Activated T-helper 17 cell treated with anti-CD3 and anti-CD28 coated beads, Interleukin-2, amount 50 U/mL, for 72 hours (primary cell): ENCODE results near the gene PCDH9. TPM values are rescaled to one million over a fixed set of nuclear protein-coding genes. Genes with fewer than 3 reads are reported as not detected.

ENCODE experiments used
- ATAC-seq: fragments of 150-1000 bp; cut with Tn5 transposase; replicated peaks from 2 replicates; pipeline ENCODE4 v1.10.0; 2021; ENCODE audit warnings: mild to moderate bottlenecking, moderate library complexity
- H3K27ac Mint-ChIP-seq: one replicate; pipeline ENCODE4 v1.8.0; 2022; ENCODE audit warnings: mixed read lengths
- H3K27me3 Mint-ChIP-seq: one replicate; pipeline ENCODE4 v1.8.0; 2022; ENCODE audit warnings: mixed read lengths
- H3K36me3 Mint-ChIP-seq: one replicate; pipeline ENCODE4 v1.8.0; 2022; ENCODE audit warnings: low read depth, mild to moderate bottlenecking, mixed read lengths
- H3K4me1 Mint-ChIP-seq: one replicate; pipeline ENCODE4 v1.8.0; 2022; ENCODE audit warnings: mixed read lengths
- H3K4me3 Mint-ChIP-seq: one replicate; pipeline ENCODE4 v1.8.0; 2022; ENCODE audit warnings: mild to moderate bottlenecking, mixed read lengths
- H3K9me3 Mint-ChIP-seq: one replicate; pipeline ENCODE4 v1.8.0; 2022; ENCODE audit warnings: mixed read lengths
- total RNA-seq, 2 donors: library from RNA; stranded (reverse); gene quantifications; one replicate each; pipeline ENCODE4 v1.2.3, GENCODE V29; 2022

The PCDH9 gene
- total RNA-seq, 2 donors from 2014 or later: 0.11 TPM

DNA sequence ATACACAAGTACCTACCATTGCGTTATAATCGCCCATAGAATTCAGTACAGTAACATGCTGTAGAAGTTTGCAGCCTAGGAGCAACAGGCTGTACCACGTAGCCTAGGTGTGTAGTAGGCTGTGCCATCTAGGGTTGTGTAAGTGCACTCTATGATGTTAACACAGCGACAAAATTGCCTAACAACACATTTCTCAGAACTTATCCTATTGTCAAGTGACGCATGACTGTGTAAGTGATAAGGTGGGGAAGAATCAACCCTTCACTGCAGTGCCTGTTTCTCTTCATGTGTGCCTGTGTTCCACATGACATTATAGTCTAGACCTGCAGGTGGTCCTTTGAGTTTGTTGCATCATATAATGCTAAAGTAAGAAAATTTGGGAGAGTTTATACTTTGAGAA is 94.0 kb downstream of the PCDH9 start:
- H3K4me1 Mint-ChIP-seq: no peaks in the 10 kb centered on the region
- ATAC-seq: no peak
- H3K27ac Mint-ChIP-seq: no peak overlapping the region
- H3K9me3 Mint-ChIP-seq: no peaks in the 10 kb centered on the region
- no peak overlapping the region for H3K4me3 Mint-ChIP-seq
- H3K27me3 Mint-ChIP-seq: no peaks in the 10 kb centered on the region
- H3K36me3 Mint-ChIP-seq: no peaks in the 10 kb centered on the region

DNA sequence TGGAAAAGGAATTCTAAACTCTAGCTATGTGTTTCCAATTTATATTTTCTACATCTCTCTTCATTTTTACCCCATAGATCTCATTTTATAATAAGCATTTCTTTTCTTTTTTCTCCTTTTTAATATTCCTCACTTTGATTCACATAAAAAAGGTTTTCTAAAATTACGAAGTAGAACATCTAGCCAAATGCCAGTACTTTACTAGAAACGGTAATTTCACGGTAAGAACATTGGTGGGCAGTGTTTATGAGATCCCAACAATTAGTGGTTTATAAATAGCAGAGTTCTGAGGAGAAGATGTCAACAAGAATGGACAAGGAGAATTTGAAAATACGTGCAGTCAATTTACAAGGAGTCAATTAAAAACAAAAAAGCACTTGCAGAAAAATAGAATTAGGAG is 94.8 kb downstream of the PCDH9 start:
- no peak overlapping the region for H3K27ac Mint-ChIP-seq
- no peaks in the 10 kb centered on the region for H3K36me3 Mint-ChIP-seq
- no peak overlapping the region for H3K4me3 Mint-ChIP-seq
- no peak for ATAC-seq
- no peaks in the 10 kb centered on the region for H3K9me3 Mint-ChIP-seq
- no peaks in the 10 kb centered on the region for H3K27me3 Mint-ChIP-seq
- H3K4me1 Mint-ChIP-seq: no peaks in the 10 kb centered on the region

DNA sequence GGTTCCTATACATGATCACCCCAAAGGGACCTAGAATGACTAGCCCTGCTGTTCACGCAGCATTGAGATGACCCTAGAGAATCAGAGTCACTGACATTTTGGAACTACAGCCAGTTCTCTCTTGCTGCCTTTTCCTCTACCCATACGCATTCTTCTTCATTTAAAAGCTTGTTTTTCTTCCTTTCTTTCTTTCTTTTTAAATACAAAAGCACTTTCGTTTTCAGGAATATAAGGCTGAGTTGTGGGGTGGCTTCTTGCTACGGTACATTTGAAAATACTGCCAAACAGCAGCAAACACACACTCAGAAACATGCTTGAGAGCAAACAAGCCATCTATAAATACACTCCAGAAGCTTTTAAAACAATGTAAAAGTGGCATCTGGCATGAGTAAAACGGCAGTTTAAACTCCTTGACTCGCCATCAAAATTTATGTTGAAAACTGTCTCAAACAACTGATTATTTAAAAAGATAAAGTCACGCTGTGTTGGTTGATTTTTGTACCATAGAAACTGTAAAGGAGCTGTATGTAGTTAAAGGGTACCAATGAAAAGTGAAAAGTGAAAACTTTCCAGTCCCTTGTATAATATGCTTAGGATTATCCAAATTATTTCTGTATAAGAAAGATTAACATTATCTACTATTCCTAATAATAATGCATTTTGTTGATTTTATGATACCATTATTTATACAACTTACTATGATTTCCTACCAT is 95.6 kb downstream of the PCDH9 start:
- Mint-ChIP-seq H3K27me3 (no peaks in the 10 kb centered on the region), H3K4me3 (no peak overlapping the region), H3K36me3 (no peaks in the 10 kb centered on the region), H3K9me3 (no peaks in the 10 kb centered on the region), H3K27ac (no peak overlapping the region), H3K4me1 (no peaks in the 10 kb centered on the region)
- ATAC-seq: no peak

DNA sequence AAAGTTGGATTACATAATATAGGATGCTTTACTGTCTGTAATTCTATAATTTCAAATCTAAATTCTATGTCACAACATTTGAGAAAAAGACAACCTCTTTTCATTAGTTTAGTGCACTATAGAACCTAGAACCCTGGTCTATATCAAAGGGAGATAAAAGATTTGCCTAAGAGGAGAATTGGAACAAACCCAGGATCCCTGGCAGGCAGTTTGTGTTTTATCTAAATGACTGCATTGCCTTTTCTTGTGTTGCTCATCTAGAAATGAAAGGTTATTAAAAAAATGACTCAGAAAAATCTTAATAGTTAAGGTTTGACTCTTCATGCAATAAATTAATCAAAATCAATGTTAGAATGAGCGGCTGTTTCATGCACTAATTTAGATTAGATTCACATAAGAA is 96.7 kb downstream of the PCDH9 start:
- Mint-ChIP-seq H3K9me3 (no peaks in the 10 kb centered on the region), H3K36me3 (no peaks in the 10 kb centered on the region), H3K4me3 (no peak overlapping the region), H3K27me3 (no peaks in the 10 kb centered on the region), H3K4me1 (no peaks in the 10 kb centered on the region), H3K27ac (no peak overlapping the region)
- no peak for ATAC-seq

DNA sequence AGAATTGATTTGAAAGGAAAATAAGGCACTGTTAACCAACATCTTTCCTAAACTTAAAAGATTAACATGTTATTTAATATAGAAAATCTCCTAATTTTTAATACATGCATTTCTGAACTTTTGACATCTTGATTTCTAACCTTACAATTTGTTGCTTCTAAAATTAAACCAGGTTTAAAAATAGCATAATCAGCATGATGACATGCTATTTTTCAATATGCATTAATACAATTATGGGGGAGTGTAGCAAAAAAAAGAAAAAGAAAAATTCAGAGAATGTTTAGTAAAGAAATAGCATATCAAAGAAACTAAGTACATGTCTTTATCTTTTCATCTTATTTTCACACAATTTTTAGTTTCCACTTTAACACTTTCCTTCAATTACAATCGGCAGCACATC is 98.7 kb downstream of the PCDH9 start:
- Mint-ChIP-seq H3K27ac (no peak overlapping the region), H3K9me3 (no peaks in the 10 kb centered on the region), H3K27me3 (no peaks in the 10 kb centered on the region), H3K36me3 (no peaks in the 10 kb centered on the region), H3K4me1 (no peaks in the 10 kb centered on the region), H3K4me3 (no peak overlapping the region)
- ATAC-seq: no peak

DNA sequence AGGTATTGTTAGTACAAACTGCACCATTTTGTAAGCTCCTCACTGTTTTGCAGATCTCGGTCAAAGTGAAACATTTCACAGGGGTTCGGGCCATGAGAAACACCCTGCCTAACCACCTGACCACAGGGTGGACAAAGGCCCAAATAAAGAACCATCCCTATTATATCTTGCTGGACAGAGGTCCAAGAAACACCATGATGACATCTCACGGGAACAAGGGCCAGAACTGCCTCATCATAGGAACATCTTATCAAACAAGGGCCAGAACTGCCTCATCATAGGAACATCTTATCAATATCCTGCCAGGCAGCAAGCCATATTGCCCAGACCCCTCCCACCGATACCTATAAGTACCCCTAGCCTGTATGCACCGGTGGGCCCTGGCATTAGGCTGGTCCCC is 99.7 kb downstream of the PCDH9 start:
- no peak overlapping the region for H3K4me3 Mint-ChIP-seq
- no peaks in the 10 kb centered on the region for H3K9me3 Mint-ChIP-seq
- ATAC-seq: no peak
- H3K27me3 Mint-ChIP-seq: no peaks in the 10 kb centered on the region
- H3K36me3 Mint-ChIP-seq: no peaks in the 10 kb centered on the region
- H3K4me1 Mint-ChIP-seq: no peaks in the 10 kb centered on the region
- no peak overlapping the region for H3K27ac Mint-ChIP-seq

DNA sequence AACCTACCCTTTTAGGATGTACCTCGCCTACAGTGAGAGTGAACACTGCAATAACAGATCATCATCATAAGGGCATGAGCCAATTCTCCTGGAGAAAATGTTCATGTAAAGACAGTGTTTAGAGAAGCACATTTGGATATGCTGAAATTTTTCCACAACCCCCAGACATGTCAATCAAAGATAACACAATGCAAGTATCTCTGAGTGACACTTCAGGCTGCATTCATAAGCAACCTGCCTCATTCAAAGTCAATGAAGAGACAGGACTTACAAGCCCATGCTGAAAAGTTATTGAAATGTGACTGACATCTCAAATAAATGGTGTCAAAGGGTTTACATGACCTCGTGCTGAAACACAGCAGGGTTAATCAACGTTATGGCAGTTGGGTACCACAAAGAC is 102.0 kb downstream of the PCDH9 start:
- H3K4me3 Mint-ChIP-seq: no peak overlapping the region
- H3K36me3 Mint-ChIP-seq: no peaks in the 10 kb centered on the region
- no peaks in the 10 kb centered on the region for H3K4me1 Mint-ChIP-seq
- H3K9me3 Mint-ChIP-seq: no peaks in the 10 kb centered on the region
- no peak for ATAC-seq
- no peak overlapping the region for H3K27ac Mint-ChIP-seq
- no peaks in the 10 kb centered on the region for H3K27me3 Mint-ChIP-seq

DNA sequence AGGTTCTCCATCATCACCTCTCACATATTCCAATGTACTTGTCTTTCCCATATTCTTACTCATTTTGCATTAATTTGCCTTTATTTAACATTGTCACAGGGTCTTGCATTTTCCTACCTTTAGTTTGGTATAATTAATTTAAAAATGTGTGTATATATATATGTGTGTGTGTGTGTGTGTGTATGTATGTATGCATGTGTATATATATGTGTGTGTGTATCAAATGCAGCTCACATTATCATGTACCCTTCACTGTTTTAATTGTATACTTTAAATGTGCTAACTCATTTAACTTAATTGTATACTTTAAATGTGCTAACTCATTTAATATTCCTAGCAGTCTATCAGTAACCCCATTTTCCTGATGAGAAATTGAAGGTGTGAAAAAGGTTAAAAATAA is 104.5 kb downstream of the PCDH9 start:
- H3K9me3 Mint-ChIP-seq: no peaks in the 10 kb centered on the region
- no peak for ATAC-seq
- H3K4me1 Mint-ChIP-seq: no peaks in the 10 kb centered on the region
- no peaks in the 10 kb centered on the region for H3K27me3 Mint-ChIP-seq
- no peak overlapping the region for H3K27ac Mint-ChIP-seq
- H3K36me3 Mint-ChIP-seq: no peaks in the 10 kb centered on the region
- no peak overlapping the region for H3K4me3 Mint-ChIP-seq

DNA sequence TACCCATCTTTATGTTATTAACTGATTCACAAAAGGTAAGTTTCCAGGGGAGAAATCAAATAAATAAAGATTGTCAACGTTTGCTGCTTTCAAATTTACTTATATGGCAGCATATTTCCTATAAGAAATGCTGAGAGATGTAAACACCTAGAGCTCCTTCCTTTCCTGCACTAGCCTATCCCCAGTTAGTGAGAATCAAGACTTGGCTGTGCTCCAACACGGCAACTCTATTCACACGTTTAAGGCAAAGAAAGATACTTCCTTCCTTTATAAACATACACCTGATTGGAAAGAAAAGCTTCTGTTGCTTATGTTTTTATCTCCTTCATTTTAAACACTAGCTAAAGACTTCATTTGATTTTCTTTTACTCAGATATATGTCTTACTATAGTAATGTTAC is 107.0 kb downstream of the PCDH9 start:
- H3K4me1 Mint-ChIP-seq: no peaks in the 10 kb centered on the region
- no peaks in the 10 kb centered on the region for H3K27me3 Mint-ChIP-seq
- ATAC-seq: no peak
- H3K36me3 Mint-ChIP-seq: no peaks in the 10 kb centered on the region
- H3K4me3 Mint-ChIP-seq: no peak overlapping the region
- H3K9me3 Mint-ChIP-seq: no peaks in the 10 kb centered on the region
- H3K27ac Mint-ChIP-seq: no peak overlapping the region

DNA sequence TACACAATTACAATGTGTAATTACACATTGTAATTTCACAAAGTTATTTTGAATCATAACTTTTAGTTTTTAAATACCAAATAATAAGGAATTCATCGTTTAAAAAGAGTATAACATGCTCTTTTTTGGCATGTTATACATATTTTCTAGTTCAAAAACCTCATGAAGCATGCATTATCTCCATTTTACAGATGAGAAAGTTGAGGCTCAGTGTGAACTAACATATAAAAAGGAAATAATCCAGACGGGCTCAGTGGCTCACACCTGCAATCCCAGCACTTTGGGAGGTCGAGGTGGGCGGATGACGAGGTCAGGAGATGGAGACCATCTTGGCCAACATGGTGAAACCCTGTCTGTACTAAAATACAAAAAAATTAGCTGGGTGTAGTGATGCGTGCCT is 107.9 kb downstream of the PCDH9 start:
- no peaks in the 10 kb centered on the region for H3K27me3 Mint-ChIP-seq
- H3K27ac Mint-ChIP-seq: no peak overlapping the region
- H3K4me3 Mint-ChIP-seq: no peak overlapping the region
- no peaks in the 10 kb centered on the region for H3K36me3 Mint-ChIP-seq
- no peaks in the 10 kb centered on the region for H3K4me1 Mint-ChIP-seq
- H3K9me3 Mint-ChIP-seq: no peaks in the 10 kb centered on the region
- ATAC-seq: no peak

DNA sequence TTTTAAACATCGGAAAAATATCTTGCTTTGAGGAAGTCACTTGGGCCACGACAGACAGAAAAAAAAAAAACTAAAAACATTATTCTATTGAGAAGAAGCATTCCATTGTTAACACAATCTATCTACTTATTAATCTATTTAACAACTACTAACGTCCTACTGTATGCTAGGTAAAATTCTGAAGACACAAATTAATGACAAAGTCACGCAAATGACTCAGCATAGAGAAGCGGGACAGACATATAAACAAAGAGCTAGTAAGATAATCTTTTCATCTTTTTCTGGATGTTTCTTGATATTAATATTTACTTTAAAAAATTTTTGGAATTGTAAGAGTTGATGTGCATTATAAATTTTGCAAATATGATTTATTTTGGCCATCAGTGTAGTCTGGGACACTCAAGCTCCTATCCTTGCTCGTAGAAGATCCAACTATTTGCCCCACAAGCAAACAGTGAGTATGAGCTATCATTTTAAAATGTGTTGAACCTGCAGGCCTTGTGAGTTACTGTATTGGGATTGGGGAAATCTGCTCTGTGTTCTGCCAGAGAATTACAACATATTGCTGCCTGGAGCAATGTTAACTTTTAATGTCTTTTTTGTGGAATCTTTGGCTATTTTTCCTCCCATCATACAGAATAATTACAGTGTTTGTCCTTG is 109.1 kb downstream of the PCDH9 start:
- Mint-ChIP-seq H3K27me3 (no peaks in the 10 kb centered on the region), H3K9me3 (no peaks in the 10 kb centered on the region), H3K27ac (no peak overlapping the region), H3K4me1 (no peaks in the 10 kb centered on the region), H3K36me3 (no peaks in the 10 kb centered on the region), H3K4me3 (no peak overlapping the region)
- ATAC-seq: no peak

DNA sequence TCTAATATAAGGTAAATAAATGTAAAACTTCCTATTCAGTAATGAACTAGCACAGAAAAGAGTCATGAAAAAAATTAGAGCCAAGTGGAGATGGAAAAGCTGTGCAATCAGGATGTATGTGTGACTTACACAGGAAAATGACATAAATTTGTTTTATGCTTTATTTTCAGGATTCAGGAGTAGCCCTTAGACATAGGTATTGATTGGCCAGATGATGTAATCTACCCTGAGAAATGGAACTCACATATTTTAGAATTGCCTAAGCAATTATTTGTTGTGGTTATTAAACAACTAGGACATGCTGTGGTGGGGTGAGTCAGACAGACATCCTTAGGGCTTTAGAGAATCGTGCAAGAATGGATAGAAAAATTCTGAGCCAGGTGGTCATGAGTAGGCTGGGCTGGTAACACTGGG is 110.6 kb downstream of the PCDH9 start:
- Mint-ChIP-seq H3K4me3 (no peak overlapping the region), H3K4me1 (no peaks in the 10 kb centered on the region), H3K27me3 (no peaks in the 10 kb centered on the region), H3K27ac (no peak overlapping the region), H3K9me3 (no peaks in the 10 kb centered on the region), H3K36me3 (no peaks in the 10 kb centered on the region)
- no peak for ATAC-seq

DNA sequence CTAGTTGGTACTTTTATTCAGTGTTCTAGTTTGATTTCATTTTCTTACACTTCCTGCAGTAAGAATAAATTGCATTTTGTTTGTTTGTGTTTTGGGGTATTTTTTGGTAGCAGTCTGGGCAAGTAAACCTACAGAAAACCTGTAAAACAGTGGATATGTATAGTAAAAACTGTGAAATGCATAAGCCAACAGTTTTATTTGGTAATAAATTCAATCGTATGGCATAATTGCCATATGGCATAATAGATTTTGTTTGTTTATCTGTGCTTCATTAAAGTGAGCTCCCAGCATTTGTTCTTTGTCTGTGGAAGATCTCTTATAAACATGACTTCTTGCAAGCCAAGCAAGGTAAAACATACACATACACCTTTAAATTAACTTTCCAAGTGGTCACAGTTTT is 111.9 kb downstream of the PCDH9 start:
- Mint-ChIP-seq H3K27me3 (no peaks in the 10 kb centered on the region), H3K36me3 (no peaks in the 10 kb centered on the region), H3K4me3 (no peak overlapping the region), H3K27ac (no peak overlapping the region), H3K9me3 (no peaks in the 10 kb centered on the region), H3K4me1 (no peaks in the 10 kb centered on the region)
- ATAC-seq: no peak

DNA sequence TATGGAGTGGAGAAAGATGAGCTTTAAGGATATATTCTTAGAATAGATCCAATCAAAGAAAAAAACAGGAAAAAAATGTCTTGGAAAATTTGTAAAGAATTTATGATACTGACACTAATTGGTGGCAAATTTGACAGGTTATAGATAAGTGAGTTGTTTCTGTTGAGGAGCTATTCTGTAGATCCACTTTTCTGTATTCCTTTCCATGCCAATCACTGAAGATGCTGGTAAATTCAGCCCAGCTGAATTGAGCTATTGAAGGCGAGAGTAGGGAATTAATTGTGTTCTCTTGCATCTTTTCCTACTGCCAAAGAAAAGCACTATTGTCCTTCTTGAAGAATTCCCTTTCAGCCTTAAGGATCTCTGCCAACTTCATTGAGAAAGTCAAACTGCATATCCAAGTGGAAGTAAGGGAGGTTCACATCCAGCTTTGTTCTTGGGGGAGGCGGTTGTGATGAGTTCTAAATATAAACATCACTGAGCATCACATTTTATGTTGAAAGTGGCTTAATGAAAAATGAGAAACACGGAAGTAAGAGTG is 113.1 kb downstream of the PCDH9 start:
- no peak overlapping the region for H3K27ac Mint-ChIP-seq
- no peaks in the 10 kb centered on the region for H3K9me3 Mint-ChIP-seq
- H3K4me3 Mint-ChIP-seq: no peak overlapping the region
- H3K27me3 Mint-ChIP-seq: no peaks in the 10 kb centered on the region
- ATAC-seq: no peak
- no peaks in the 10 kb centered on the region for H3K4me1 Mint-ChIP-seq
- no peaks in the 10 kb centered on the region for H3K36me3 Mint-ChIP-seq

DNA sequence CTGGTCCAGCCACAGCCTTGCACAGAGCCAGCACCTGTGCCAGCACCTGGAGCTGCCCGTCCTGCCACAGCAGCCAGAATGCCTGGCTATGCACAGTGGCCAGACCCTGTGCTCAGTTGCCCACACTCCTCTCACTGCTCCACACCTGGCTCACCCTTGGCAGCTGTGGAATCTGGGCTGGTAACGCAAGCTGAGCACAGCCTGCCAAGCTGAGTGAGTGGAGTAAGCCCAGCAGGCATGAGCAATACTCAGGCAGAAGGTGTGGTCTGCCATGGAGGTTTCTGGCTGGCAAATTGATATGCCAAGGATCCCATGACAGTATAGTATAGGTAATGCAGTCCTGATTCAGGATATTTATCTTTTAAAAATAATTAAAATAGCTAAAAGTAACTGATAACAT is 122.2 kb downstream of the PCDH9 start:
- Mint-ChIP-seq H3K27me3 (no peaks in the 10 kb centered on the region), H3K4me1 (no peaks in the 10 kb centered on the region), H3K4me3 (no peak overlapping the region), H3K36me3 (no peaks in the 10 kb centered on the region), H3K9me3 (no peaks in the 10 kb centered on the region), H3K27ac (no peak overlapping the region)
- ATAC-seq: no peak
